Neural cell (in vitro differentiated cells): Measurements from ENCODE around the gene EHD4. TPM values are rescaled to one million over a fixed set of nuclear protein-coding genes. Genes with fewer than 3 reads are reported as not detected.

Source experiments
- H2AFZ ChIP-seq: fragments of 200-600, 300-800 bp; sonication (generic), shearing (Covaris generic); 2 replicates; pipeline ENCODE4 v1.6.0; 2014; ENCODE audit warnings: low read depth, mild to moderate bottlenecking, antibody characterized with exemption, low read length, moderate library complexity
- H3F3A ChIP-seq: fragments of 200-600 bp; shearing (Covaris generic); 2 replicates; pipeline ENCODE4 v1.6.1; 2016; ENCODE audit warnings: mild to moderate bottlenecking, moderate library complexity, mixed read lengths, antibody characterized with exemption, low read length; ENCODE audit not compliant: insufficient read depth, poor library complexity, severe bottlenecking
- H3K27ac ChIP-seq: fragments of 200-600, 300-800 bp; sonication (generic), shearing (Covaris generic); 2 replicates; pipeline ENCODE4 v1.5.1; 2014; ENCODE audit warnings: mild to moderate bottlenecking, low read length, moderate library complexity
- H3K27me3 ChIP-seq: fragments of 300-800, 200-600 bp; sonication (generic), shearing (Covaris generic); 2 replicates; pipeline ENCODE4 v1.6.0; 2014; ENCODE audit warnings: mild to moderate bottlenecking, low read depth, low read length, moderate library complexity; ENCODE audit not compliant: insufficient read depth
- H3K36me3 ChIP-seq: fragments of 300-800, 200-600 bp; sonication (generic), shearing (Covaris generic); 2 replicates; pipeline ENCODE4 v1.5.1; 2014; ENCODE audit warnings: mild to moderate bottlenecking, antibody characterized with exemption, low read length, moderate library complexity; ENCODE audit not compliant: insufficient read depth
- H3K4me2 ChIP-seq: fragments of 300-800, 200-600 bp; sonication (generic), shearing (Covaris generic); 2 replicates; pipeline ENCODE4 v1.6.0; 2014; ENCODE audit warnings: mild to moderate bottlenecking, low read length
- H3K4me3 ChIP-seq: fragments of 300-800, 200-600 bp; sonication (generic), shearing (Covaris generic); 2 replicates; pipeline ENCODE4 v1.5.1; 2014; ENCODE audit warnings: mild to moderate bottlenecking, low read length, moderate library complexity
- H3K79me2 ChIP-seq: fragments of 200-600 bp; shearing (Covaris generic); replicated peaks from 2 replicates; pipeline ENCODE4 v1.6.0; 2014; ENCODE audit warnings: mild to moderate bottlenecking, low read length, moderate library complexity; ENCODE audit not compliant: insufficient read depth
- H3K9ac ChIP-seq: fragments of 300-800, 200-600 bp; sonication (generic), shearing (Covaris generic); 2 replicates; pipeline ENCODE4 v1.6.1; 2016; ENCODE audit warnings: mild to moderate bottlenecking, low read length, mixed read lengths
- H3K9me2 ChIP-seq: fragments of 200-600 bp; shearing (Covaris generic); 2 replicates; pipeline ENCODE4 v1.6.1; 2016; ENCODE audit warnings: mild to moderate bottlenecking, low read length, mixed read lengths; ENCODE audit not compliant: insufficient read depth
- H3K9me3 ChIP-seq: fragments of 200-600, 300-800 bp; sonication (generic), shearing (Covaris generic); 2 replicates; pipeline ENCODE4 v1.6.1; 2016; ENCODE audit warnings: mild to moderate bottlenecking, mixed run types, low read length, moderate library complexity, mixed read lengths
- H4K20me1 ChIP-seq: fragments of 200-600 bp; shearing (Covaris generic); 2 replicates; pipeline ENCODE4 v1.6.1; 2016; ENCODE audit warnings: mild to moderate bottlenecking, mixed run types; ENCODE audit not compliant: insufficient read depth
- EP300 ChIP-seq: fragments of 450-650 bp; conservative IDR thresholded peaks from 2 replicates; pipeline ENCODE4 v1.6.1; 2014; ENCODE audit warnings: antibody characterized with exemption, mild to moderate bottlenecking, moderate library complexity; ENCODE audit not compliant: poor library complexity, severe bottlenecking
- EZH2 ChIP-seq: fragments of 200-600, 300-800 bp; shearing (Covaris generic), sonication (generic); IDR thresholded peaks from 2 replicates; pipeline ENCODE4 v1.6.1; 2014; ENCODE audit warnings: antibody characterized with exemption, low read length, borderline replicate concordance, mild to moderate bottlenecking; ENCODE audit not compliant: insufficient read depth, poor library complexity, severe bottlenecking
- MXI1 ChIP-seq: fragments of 450-650 bp; conservative IDR thresholded peaks from 2 replicates; pipeline ENCODE4 v1.6.1; 2014; ENCODE audit warnings: antibody characterized with exemption, mild to moderate bottlenecking; ENCODE audit not compliant: poor library complexity, severe bottlenecking
- POLR2AphosphoS5 ChIP-seq: IDR thresholded peaks from 2 replicates; pipeline ENCODE4 v1.6.1; 2012
- RAD21 ChIP-seq: fragments of 450-650 bp; conservative IDR thresholded peaks from 2 replicates; pipeline ENCODE4 v1.6.1; 2014; ENCODE audit warnings: antibody characterized with exemption, mild to moderate bottlenecking, moderate library complexity
- REST ChIP-seq: IDR thresholded peaks from 2 replicates; pipeline ENCODE4 v1.6.1; 2012; ENCODE audit warnings: borderline replicate concordance
- SMC3 ChIP-seq: fragments of 450-650 bp; conservative IDR thresholded peaks from 2 replicates; pipeline ENCODE4 v1.6.1; 2014; ENCODE audit warnings: antibody characterized with exemption, mild to moderate bottlenecking, moderate library complexity; ENCODE audit not compliant: poor library complexity
- TAF1 ChIP-seq: IDR thresholded peaks from 2 replicates; pipeline ENCODE4 v1.6.1; 2012; ENCODE audit warnings: low read depth
- polyA plus RNA-seq: library from polyadenylated mRNA; depleted of rRNA; stranded (reverse); fragments of >200 nt; gene quantifications from 2 replicates; pipeline ENCODE4 v1.2.3, GENCODE V29; 2014
- TF ChIP-seq, protein P1 (sequence below): fragments of 450-650 bp; IDR thresholded peaks from 2 replicates; pipeline ENCODE4 v1.5.1; 2014; ENCODE audit warnings: antibody characterized with exemption, mild to moderate bottlenecking, moderate library complexity; ENCODE audit not compliant: poor library complexity, severe bottlenecking

EHD4 gene
- polyA plus RNA-seq, 1 donor from 2014 or later = 0.09 TPM

DNA sequence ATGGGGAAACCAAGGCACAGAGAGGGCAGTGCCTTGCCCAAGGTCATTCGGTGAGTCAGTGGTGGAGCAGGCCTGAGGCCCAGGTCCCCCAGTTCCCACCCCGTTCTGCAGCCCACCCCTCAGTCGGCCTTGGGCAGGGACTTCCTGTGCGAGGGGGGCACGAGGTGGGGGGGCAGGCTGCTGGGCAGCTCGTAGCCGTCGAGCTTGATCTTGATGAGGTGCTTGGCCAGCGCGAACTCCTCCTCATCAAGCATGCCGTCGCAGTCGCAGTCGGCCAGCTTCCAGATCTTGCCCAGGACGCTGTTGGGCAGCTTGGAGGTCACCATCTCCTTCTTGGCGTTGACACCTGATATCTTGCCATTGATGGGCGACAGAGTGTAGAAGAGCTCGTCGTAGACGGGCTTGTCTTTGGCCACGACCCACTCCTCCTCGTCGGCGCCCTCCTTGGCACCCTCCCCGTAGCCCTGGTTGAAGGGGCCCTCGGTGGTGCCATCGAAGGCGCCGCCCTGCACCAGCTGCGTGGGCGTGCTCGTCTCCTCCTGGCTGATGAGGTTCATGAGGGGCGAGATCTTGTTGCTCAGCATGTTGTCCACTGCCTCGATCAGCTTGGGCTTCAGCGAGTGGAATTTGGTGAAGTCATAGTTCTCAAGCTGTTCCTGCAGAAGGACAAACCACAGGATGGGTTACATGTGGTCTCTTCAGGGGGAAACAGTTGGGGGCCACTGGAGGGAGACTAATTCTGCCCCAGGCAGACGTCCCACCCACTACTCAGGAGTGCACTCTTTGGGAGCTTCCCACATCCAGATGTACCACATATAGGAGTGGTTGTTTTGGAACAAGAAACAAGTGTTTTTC, 71.6 kb downstream of the EHD4 start:
- H2AFZ ChIP-seq = no peak overlapping the region
- no peaks in the 10 kb centered on the region for H3K36me3 ChIP-seq
- TF ChIP-seq MXI1 (no peak), RAD21 (no peak), SMC3 (no peak), POLR2AphosphoS5 (no peak), EZH2 (no peak), REST (no peak), TAF1 (no peak), EP300 (no peak)
- TF ChIP-seq, protein P1, sequence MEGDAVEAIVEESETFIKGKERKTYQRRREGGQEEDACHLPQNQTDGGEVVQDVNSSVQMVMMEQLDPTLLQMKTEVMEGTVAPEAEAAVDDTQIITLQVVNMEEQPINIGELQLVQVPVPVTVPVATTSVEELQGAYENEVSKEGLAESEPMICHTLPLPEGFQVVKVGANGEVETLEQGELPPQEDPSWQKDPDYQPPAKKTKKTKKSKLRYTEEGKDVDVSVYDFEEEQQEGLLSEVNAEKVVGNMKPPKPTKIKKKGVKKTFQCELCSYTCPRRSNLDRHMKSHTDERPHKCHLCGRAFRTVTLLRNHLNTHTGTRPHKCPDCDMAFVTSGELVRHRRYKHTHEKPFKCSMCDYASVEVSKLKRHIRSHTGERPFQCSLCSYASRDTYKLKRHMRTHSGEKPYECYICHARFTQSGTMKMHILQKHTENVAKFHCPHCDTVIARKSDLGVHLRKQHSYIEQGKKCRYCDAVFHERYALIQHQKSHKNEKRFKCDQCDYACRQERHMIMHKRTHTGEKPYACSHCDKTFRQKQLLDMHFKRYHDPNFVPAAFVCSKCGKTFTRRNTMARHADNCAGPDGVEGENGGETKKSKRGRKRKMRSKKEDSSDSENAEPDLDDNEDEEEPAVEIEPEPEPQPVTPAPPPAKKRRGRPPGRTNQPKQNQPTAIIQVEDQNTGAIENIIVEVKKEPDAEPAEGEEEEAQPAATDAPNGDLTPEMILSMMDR = no peak
- no peak overlapping the region for H3K4me3 ChIP-seq
- H3K9me3 ChIP-seq = no peaks in the 10 kb centered on the region
- H4K20me1 ChIP-seq = no peaks in the 10 kb centered on the region
- H3K27me3 ChIP-seq = no peaks in the 10 kb centered on the region
- H3K27ac ChIP-seq = no peak overlapping the region
- H3K9me2 ChIP-seq = no peaks in the 10 kb centered on the region
- no peaks in the 10 kb centered on the region for H3F3A ChIP-seq
- no peak overlapping the region for H3K9ac ChIP-seq
- no peak overlapping the region for H3K4me2 ChIP-seq
- no peaks in the 10 kb centered on the region for H3K79me2 ChIP-seq

- Histone ChIP-seq H3K27ac (no peak overlapping the region), H3K4me2 (no peak overlapping the region)
Measured at GRCh38 chr15:41899854-41900442, 72.4 kb downstream of the EHD4 start.

More at GRCh38 chr15:41899854-41900442, 72.4 kb downstream of the EHD4 start:
- Histone ChIP-seq H2AFZ (no peak overlapping the region), H4K20me1 (no peaks in the 10 kb centered on the region), H3K9ac (no peak overlapping the region), H3F3A (no peaks in the 10 kb centered on the region), H3K4me3 (no peak overlapping the region), H3K27me3 (no peaks in the 10 kb centered on the region), H3K9me2 (no peaks in the 10 kb centered on the region), H3K79me2 (no peaks in the 10 kb centered on the region), H3K9me3 (no peaks in the 10 kb centered on the region), H3K36me3 (no peaks in the 10 kb centered on the region)
- TF ChIP-seq POLR2AphosphoS5 (no peak), MXI1 (no peak), SMC3 (no peak), REST (no peak), TAF1 (no peak), EZH2 (no peak), EP300 (no peak), RAD21 (no peak)
- TF ChIP-seq, protein P1 = no peak
